HG03565 (cell line): ENCODE data around the gene PCIF1.
"Not testable (repeated sequence)": the region's sequence is repeated elsewhere in the genome, so short reads cannot be mapped to it uniquely, and the experiment has no call there.

Experiments
- ATAC-seq: cut with Tn5 transposase; IDR thresholded peaks from one replicate; pipeline ENCODE4 v1.9.1; 2021; ENCODE audit warnings: mild to moderate bottlenecking, moderate library complexity; ENCODE audit not compliant: unreplicated experiment

Gene PCIF1

GRCh38 chr20:45946149-45946970 is 11.9 kb downstream of the PCIF1 start:
- ATAC-seq = no peak

DNA sequence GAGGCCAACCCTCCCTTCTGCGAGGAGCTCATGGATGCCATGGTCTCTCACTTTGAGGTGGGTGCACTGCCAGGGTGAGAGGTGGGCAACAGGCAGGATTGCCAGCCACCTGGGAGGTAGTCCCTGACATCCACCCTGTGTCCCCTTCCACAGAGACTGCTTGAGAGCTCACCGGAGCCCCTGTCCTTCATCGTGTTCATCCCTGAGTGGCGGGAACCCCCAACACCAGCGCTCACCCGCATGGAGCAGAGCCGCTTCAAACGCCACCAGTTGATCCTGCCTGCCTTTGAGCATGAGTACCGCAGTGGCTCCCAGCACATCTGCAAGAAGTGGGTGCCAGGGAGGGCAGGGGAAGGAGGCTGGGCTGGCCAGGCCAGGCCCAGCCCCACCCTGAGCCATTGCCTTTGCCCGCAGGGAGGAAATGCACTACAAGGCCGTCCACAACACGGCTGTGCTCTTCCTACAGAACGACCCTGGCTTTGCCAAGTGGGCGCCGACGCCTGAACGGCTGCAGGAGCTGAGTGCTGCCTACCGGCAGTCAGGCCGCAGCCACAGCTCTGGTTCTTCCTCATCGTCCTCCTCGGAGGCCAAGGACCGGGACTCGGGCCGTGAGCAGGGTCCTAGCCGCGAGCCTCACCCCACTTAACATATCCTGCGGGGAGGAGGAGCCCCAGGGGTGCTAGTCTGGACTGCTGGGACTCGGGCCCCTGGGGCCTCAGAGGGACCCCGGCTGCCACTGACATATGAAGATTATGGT is 12.8 kb downstream of the PCIF1 start:
- no peak for ATAC-seq

- ATAC-seq = no peak
These were observed 13.8 kb downstream of the PCIF1 start for GRCh38 chr20:45948261-45948733.

GRCh38 chr20:45948742-45949541 is 14.5 kb downstream of the PCIF1 start:
- no peak for ATAC-seq

- ATAC-seq = no peak
These were observed 15.3 kb downstream of the PCIF1 start for GRCh38 chr20:45949542-45950329.

DNA sequence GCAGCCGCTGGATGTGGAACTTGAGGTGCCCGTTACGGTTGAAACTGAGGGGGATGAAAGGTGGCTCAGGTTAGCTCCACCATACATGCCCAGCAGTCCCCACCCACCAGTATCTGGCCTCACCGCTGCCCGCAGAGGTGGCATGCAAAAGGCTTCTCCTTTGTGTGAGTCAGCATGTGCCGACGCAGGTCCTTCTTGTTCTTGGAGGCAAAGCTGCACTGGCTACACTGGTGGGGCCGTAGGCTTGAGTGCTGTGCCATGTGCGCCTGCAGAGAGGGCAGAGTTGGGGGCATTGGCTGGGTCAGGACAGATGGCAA is 15.8 kb downstream of the PCIF1 start:
- no peak for ATAC-seq

DNA sequence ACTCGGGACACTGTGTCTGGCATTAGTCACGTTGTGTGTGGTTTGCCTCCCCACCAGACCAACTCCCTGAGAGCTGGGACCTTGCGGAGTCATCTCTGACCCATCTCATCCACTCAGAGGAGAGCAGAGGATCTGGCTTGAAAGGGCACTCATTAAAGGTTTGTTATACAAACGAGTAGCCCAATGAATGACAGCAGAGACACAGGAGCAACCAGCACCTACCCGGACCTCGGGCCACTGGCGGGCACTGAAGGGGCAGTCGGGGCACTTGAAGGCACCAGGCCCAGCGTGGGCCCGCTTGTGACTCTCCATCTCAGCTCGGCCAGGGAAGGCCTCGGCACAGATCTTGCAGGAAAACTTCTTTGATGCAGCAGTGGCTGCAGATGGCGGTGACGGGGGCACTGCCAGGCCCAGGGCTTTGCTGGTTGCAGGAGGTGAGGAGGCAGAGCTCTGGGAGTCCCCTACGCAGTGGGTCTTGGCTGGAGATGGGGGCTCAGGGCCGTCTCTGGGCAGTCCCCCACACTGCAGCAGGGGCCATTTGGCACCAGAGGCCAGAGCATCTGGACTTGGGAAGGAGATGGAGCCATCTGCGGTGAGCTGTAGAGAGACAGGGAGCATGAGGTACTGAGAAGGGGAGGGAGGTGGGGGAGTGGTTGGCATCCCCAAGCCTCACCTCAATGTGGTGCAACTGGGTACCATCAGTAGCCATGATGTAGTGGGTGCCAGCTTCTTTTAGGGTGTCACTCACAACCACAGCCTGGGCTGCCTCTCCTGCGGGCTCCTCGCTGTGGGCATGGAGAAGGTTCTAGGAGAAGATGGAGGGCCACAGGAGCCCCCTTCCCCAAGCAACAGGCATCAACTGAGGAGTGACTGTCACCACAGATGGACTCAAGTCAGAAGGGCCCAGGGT is 17.7 kb downstream of the PCIF1 start:
- no peak for ATAC-seq

- ATAC-seq = no peak
These were observed 18.4 kb downstream of the PCIF1 start for GRCh38 chr20:45952861-45953260.

- no peak for ATAC-seq
These were observed 19.2 kb downstream of the PCIF1 start for GRCh38 chr20:45953672-45954071.

- not testable (repeated sequence) for ATAC-seq
These were observed 21.8 kb downstream of the PCIF1 start for GRCh38 chr20:45956326-45956725.

DNA sequence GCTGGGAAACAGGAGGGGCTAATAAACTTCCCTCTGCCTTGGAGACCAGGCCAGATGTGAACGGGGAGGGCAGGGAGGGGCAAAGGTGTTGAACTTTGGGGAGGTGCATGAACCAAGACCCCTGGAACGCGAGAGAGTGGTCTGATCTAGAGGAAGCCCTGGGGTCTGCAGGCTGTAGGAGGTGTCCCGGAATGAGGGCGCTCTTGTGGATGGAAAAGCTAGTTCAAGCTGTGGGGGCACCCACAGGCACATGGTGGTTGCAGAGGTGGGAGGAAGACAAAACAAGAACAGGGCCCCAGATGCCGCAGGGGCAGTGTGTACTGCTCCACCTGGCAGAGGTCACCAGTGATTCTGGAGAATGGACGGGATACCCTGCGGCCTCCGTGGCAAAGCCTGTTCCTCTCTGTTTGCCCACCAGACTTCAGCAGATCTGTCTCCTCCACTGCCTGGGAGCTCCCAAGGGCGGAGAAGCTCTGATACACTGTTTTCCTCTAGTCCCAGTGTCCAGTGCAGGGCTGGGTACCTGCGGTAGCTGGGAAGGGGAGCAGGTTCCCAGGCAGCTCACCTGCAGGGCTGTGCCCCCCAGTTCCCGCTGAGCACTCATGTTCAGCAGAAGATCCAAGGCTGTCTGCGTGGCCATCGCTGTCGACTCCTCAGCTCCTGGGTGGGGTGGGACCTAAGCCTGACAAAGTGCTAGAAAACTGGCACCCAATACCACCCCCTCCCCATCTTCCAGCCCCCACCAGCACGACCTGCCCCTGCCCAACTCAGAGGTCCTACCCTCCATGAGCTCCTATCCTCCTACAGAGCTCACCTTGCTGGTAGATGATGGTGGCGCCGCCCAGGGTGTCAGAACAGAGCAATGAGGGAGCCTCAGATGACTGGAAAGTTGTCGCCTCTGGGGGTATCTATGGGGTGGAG is 22.8 kb downstream of the PCIF1 start:
- no peak for ATAC-seq

GRCh38 chr20:45958593-45958992 is 24.1 kb downstream of the PCIF1 start:
- ATAC-seq = no peak

DNA sequence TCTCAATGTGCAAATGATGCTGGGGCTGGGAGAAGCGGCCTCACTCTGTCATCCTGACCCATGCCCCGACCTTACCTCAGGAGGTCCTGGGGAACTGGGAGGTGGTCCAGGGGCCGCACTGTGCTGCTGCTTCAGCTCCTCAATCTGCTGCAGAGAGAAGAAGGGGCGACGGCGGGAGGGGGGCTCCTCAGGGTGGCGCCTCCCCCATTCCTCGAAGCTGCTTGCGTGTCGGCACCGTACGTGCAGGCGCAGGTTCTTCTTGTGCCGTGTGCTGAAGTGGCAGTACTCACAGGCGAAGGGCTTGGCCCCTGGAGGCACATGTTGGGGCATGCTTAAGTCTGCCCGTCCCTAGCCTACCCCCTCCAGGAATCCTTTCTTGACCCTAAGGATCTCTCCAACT is 24.6 kb downstream of the PCIF1 start:
- ATAC-seq = no peak

GRCh38 chr20:45959956-45960630 is 25.6 kb downstream of the PCIF1 start:
- no peak for ATAC-seq

DNA sequence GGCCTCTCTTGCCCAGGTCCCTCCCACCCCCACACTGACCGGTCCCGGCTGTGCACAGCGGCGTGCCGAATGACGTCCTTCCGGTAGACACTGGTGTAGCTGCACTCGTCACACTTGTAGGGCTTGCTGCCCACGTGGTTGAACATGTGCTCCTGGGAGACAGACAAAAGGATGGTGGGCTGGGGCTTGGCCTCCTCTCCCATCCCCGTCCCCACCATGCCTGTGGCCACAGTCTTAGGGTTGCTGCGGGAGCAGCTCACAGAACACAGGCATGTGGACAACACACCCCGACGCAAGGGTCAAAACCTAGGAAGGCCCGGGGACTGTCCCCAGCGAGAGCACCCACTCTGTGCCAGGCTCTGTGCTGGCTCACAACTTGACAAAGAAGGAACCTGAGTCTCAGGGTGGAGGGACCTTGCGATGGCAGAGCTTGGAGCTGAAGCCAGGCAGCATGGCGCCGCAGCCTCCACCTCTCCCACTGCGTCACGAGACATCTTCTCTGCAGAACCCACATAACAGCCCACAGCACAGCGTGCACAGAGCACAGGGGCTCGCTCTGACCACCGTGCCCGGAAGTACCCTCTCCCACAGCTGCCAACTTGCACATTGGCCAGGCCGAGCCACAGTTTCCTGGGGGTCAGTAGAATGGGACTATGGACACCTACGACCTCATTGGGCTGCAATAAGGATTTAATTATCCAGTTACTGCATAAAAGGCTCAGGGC is 27.7 kb downstream of the PCIF1 start:
- no peak for ATAC-seq

DNA sequence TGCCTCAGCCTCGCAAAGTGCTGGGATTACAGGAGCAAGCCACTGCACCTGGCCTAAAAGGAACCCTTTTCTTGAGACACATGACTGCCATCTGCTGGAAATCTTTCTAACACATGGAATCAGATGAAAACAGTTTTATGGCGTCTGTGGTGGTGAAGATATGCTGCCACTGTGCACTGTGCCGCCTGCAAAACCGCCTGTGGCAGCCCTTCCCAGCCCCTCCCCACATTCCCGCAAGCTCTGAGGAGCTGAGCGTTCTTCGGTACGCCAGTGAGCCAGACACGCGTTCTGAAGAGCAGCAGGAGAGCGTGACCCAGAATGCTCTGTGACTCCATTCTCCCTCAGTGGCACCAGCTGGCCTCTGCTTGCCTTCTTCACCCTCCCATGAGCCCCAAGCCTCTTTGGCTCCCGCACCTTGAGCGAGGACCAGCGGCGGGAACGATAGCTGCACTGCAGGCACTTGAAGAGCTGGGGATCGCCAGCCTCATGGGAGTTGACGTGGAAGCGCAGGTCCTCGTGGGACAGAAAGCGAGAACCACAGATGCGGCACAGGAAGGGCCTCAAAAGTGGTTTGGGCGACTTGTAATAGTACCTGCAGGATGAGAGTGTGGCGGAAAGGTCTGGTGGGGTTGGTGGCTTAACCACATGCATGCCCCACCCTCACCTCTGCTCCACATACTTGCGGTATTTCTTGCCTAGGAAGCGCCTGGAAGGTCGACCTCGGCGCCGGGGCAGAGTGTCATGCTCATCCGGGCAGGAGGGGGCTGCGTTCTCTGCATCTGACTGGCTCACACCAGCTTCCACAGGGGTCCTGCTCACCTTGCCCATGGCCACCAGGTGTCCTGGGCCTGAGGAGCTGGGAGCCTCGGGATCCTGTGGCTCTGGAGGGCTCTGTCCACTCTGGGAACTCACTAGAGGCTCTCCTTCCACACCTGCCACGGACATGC is 28.8 kb downstream of the PCIF1 start:
- no peak for ATAC-seq
